ENCODE measurements around the gene GRID1. TPM values are rescaled to one million over a fixed set of nuclear protein-coding genes. Genes with fewer than 3 reads are reported as not detected.

The GRID1 gene
- total RNA-seq, 2 donors from 2014 or later: 0.27 to 0.85 TPM

DNA sequence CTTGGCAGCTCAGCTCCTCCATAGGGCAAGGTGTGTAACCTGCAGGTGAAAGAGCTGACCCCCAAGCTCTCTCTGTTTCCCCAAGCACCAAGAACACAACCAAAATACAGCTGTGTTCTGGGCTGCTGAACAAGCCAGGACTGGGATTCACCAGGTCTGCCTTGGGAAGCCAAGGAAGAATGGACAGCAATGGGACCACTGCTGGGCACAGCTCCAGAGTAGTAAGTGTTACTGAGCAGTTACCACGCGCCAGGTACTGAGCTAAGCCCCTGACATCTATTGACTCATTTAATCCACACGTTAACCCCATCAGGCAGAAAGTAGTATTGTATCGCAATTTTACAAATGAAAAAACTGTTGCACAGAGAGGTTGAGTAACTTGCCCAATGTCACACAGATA is 168.3 kb downstream of the GRID1 start:
- Histone ChIP-seq H3K36me3 (no peaks in the 10 kb centered on the region), H3K27ac (no peak overlapping the region), H3K9me3 (no peaks in the 10 kb centered on the region), H3K4me3 (no peak overlapping the region), H3K4me1 (ENCODE audit: control insufficient read depth in 1 of 2, low read depth in 2 of 2) (no peaks in the 10 kb centered on the region), H3K27me3 (replicated peaks; ENCODE audit: insufficient read depth) (no peaks in the 10 kb centered on the region)
- no peak for ATAC-seq (ENCODE audit: insufficient number of reproducible peaks, low FRiP score, low read depth)
- no peak for DNase-seq (ENCODE audit: low spot score)
- TF ChIP-seq, protein P1, sequence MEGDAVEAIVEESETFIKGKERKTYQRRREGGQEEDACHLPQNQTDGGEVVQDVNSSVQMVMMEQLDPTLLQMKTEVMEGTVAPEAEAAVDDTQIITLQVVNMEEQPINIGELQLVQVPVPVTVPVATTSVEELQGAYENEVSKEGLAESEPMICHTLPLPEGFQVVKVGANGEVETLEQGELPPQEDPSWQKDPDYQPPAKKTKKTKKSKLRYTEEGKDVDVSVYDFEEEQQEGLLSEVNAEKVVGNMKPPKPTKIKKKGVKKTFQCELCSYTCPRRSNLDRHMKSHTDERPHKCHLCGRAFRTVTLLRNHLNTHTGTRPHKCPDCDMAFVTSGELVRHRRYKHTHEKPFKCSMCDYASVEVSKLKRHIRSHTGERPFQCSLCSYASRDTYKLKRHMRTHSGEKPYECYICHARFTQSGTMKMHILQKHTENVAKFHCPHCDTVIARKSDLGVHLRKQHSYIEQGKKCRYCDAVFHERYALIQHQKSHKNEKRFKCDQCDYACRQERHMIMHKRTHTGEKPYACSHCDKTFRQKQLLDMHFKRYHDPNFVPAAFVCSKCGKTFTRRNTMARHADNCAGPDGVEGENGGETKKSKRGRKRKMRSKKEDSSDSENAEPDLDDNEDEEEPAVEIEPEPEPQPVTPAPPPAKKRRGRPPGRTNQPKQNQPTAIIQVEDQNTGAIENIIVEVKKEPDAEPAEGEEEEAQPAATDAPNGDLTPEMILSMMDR (IDR thresholded peaks at IDR 0.05): no peak

GRCh38 chr10:86197166-86197790 is 169.3 kb downstream of the GRID1 start:
- no peak overlapping the region for H3K27ac ChIP-seq
- no peaks in the 10 kb centered on the region for H3K4me1 ChIP-seq (ENCODE audit: control insufficient read depth in 1 of 2, low read depth in 2 of 2)
- no peaks in the 10 kb centered on the region for H3K27me3 ChIP-seq (replicated peaks; ENCODE audit: insufficient read depth)
- no peaks in the 10 kb centered on the region for H3K36me3 ChIP-seq
- TF ChIP-seq, protein P1 (IDR thresholded peaks at IDR 0.05): no peak
- no peaks in the 10 kb centered on the region for H3K9me3 ChIP-seq
- no peak overlapping the region for H3K4me3 ChIP-seq
- DNase-seq (ENCODE audit: low spot score): no peak
- no peak for ATAC-seq (ENCODE audit: insufficient number of reproducible peaks, low FRiP score, low read depth)

GRCh38 chr10:86195521-86196157 is 171.0 kb downstream of the GRID1 start:
- TF ChIP-seq, protein P1 (IDR thresholded peaks at IDR 0.05): no peak
- no peak for ATAC-seq (ENCODE audit: insufficient number of reproducible peaks, low FRiP score, low read depth)
- Histone ChIP-seq H3K36me3 (no peaks in the 10 kb centered on the region), H3K4me1 (ENCODE audit: control insufficient read depth in 1 of 2, low read depth in 2 of 2) (no peaks in the 10 kb centered on the region), H3K4me3 (no peak overlapping the region), H3K9me3 (no peaks in the 10 kb centered on the region), H3K27me3 (replicated peaks; ENCODE audit: insufficient read depth) (no peaks in the 10 kb centered on the region), H3K27ac (no peak overlapping the region)
- DNase-seq (ENCODE audit: low spot score): no peak

- H3K4me1 ChIP-seq (ENCODE audit: control insufficient read depth in 1 of 2, low read depth in 2 of 2): no peaks in the 10 kb centered on the region
- H3K9me3 ChIP-seq: no peaks in the 10 kb centered on the region
- DNase-seq (ENCODE audit: low spot score): no peak
- TF ChIP-seq, protein P1 (IDR thresholded peaks at IDR 0.05): no peak
- H3K4me3 ChIP-seq: no peak overlapping the region
- ATAC-seq (ENCODE audit: insufficient number of reproducible peaks, low FRiP score, low read depth): no peak
- H3K27me3 ChIP-seq (replicated peaks; ENCODE audit: insufficient read depth): no peaks in the 10 kb centered on the region
- no peaks in the 10 kb centered on the region for H3K36me3 ChIP-seq
- no peak overlapping the region for H3K27ac ChIP-seq
Measured at GRCh38 chr10:86194684-86195083, 171.9 kb downstream of the GRID1 start.

DNA sequence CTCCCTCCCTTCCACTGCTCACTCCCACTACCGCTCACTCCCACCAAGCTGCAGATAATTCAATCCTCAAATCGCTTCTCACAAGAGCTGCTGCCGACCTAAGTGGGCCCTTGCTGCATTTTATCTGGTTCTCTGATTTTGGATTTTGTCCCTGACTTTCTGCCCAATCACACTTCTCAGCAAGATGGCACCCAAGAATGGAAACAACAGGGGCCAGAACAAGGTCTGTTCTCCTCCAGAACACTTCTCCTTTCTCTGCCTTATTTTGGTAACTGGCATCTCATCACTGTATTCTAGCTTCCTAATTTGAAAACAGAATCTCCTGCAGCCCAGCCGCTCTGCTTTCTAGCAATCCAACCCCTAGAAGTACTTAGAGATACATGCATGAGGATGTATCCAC is 172.8 kb downstream of the GRID1 start:
- no peak overlapping the region for H3K4me3 ChIP-seq
- ATAC-seq (ENCODE audit: insufficient number of reproducible peaks, low FRiP score, low read depth) (no peak), DNase-seq (ENCODE audit: low spot score) (no peak)
- H3K9me3 ChIP-seq: no peaks in the 10 kb centered on the region
- no peaks in the 10 kb centered on the region for H3K4me1 ChIP-seq (ENCODE audit: control insufficient read depth in 1 of 2, low read depth in 2 of 2)
- H3K36me3 ChIP-seq: no peaks in the 10 kb centered on the region
- H3K27ac ChIP-seq: no peak overlapping the region
- TF ChIP-seq, protein P1 (IDR thresholded peaks at IDR 0.05): no peak
- H3K27me3 ChIP-seq (replicated peaks; ENCODE audit: insufficient read depth): no peaks in the 10 kb centered on the region
